Measurements from ENCODE around the gene SDF2L1. TPM values are rescaled to one million over a fixed set of nuclear protein-coding genes. Genes with fewer than 3 reads are reported as not detected.

The SDF2L1 gene
- total and polyA plus RNA-seq, 9 of the 15 experiments (the other 6 are each of a cell fraction or from before 2014, with no cell fraction given): 15.1 to 989 (median 124) TPM

- TF ChIP-seq MYC (IDR thresholded peaks at IDR 0.05; ENCODE audit: low read depth, low read length) (peak; percentile 67), MYC (CRISPR knock-in tag; IDR thresholded peaks at IDR 0.05; ENCODE audit: borderline replicate concordance, low read depth) (no peak), JUND (IDR thresholded peaks at IDR 0.05; ENCODE audit: borderline replicate concordance, low read depth, low read length) (peak; percentile 87), JUND (tag; IDR thresholded peaks at IDR 0.05; ENCODE audit: borderline replicate concordance, low read depth, low read length) (no peak), CEBPB (tag; IDR thresholded peaks at IDR 0.05) (no peak), EWSR1 (IDR thresholded peaks at IDR 0.05; ENCODE audit: borderline replicate concordance, low read depth, partially characterized antibody) (no peak), E2F1 (CRISPR knock-in tag; IDR thresholded peaks at IDR 0.05) (peak; percentile 83; the same call in 1 of the 2 replicates), RCOR1 (IDR thresholded peaks at IDR 0.05; ENCODE audit: borderline replicate concordance in 1 of 2, low read depth in 2 of 2, low read length in 2 of 2) (peak; percentile 49 to 95; a peak in 2 of 4 replicates), NR2C1 (IDR thresholded peaks at IDR 0.05) (no peak), NR2C1 (tag; IDR thresholded peaks at IDR 0.05) (no peak), ARID2 (IDR thresholded peaks at IDR 0.05) (no peak), ZBTB17 (CRISPR knock-in tag; IDR thresholded peaks at IDR 0.05) (no peak), CXXC5 (CRISPR knock-in tag; IDR thresholded peaks at IDR 0.05) (no peak), ATF7 (IDR thresholded peaks at IDR 0.05) (no peak), BCLAF1 (IDR thresholded peaks at IDR 0.05; ENCODE audit: borderline replicate concordance in 1 of 2, control insufficient read depth in 1 of 2, low read depth in 2 of 2, low read length in 1 of 2) (no peak), GATAD2B (IDR thresholded peaks at IDR 0.05; ENCODE audit: borderline replicate concordance) (no peak), ZNF41 (CRISPR knock-in tag; conservative IDR thresholded peaks at IDR 0.05) (no peak)
- TF ChIP-seq, protein P1, sequence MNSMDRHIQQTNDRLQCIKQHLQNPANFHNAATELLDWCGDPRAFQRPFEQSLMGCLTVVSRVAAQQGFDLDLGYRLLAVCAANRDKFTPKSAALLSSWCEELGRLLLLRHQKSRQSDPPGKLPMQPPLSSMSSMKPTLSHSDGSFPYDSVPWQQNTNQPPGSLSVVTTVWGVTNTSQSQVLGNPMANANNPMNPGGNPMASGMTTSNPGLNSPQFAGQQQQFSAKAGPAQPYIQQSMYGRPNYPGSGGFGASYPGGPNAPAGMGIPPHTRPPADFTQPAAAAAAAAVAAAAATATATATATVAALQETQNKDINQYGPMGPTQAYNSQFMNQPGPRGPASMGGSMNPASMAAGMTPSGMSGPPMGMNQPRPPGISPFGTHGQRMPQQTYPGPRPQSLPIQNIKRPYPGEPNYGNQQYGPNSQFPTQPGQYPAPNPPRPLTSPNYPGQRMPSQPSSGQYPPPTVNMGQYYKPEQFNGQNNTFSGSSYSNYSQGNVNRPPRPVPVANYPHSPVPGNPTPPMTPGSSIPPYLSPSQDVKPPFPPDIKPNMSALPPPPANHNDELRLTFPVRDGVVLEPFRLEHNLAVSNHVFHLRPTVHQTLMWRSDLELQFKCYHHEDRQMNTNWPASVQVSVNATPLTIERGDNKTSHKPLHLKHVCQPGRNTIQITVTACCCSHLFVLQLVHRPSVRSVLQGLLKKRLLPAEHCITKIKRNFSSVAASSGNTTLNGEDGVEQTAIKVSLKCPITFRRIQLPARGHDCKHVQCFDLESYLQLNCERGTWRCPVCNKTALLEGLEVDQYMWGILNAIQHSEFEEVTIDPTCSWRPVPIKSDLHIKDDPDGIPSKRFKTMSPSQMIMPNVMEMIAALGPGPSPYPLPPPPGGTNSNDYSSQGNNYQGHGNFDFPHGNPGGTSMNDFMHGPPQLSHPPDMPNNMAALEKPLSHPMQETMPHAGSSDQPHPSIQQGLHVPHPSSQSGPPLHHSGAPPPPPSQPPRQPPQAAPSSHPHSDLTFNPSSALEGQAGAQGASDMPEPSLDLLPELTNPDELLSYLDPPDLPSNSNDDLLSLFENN (IDR thresholded peaks at IDR 0.05; ENCODE audit: low read depth in 2 of 2, low read length in 2 of 2): peak; percentile 74 to 84; a peak in 3 of 4 replicates
Observed at GRCh38 chr22:21646608-21647590, 4.8 kb downstream of the SDF2L1 start (continued).
